AG09319 (cell line): ENCODE results near the gene GFM1.

Experiments
- DNase-seq: peaks from one replicate; pipeline ENCODE4 v3.0.0-alpha.2; 2010; ENCODE audit warnings: low read depth; ENCODE audit errors: extremely low read depth
- TF ChIP-seq, protein P1 (sequence below): IDR thresholded peaks from 2 replicates; pipeline ENCODE4 v1.5.1; 2011; ENCODE audit warnings: low read depth, mild to moderate bottlenecking, inconsistent platforms, low read length, moderate library complexity

The GFM1 gene

DNA sequence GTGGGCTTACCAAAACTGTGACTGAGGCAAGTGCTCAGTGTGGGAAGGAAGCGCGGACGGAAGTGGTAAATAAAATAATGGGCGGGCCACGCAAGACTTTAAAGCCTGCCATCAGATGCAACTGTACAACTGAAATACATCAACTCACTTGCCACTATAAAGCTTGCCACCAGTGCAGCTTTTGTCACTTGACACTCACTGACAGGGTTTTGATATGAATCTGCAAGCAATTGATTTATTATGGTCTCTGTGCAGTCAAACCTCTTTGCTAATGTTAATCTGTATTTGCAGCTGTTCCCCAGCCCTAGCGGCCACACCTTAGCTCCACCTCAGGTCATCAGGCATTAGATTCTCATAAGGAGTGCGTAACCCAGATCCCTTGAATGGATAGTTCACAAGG is 2.3 kb upstream of the GFM1 start:
- TF ChIP-seq, protein P1, sequence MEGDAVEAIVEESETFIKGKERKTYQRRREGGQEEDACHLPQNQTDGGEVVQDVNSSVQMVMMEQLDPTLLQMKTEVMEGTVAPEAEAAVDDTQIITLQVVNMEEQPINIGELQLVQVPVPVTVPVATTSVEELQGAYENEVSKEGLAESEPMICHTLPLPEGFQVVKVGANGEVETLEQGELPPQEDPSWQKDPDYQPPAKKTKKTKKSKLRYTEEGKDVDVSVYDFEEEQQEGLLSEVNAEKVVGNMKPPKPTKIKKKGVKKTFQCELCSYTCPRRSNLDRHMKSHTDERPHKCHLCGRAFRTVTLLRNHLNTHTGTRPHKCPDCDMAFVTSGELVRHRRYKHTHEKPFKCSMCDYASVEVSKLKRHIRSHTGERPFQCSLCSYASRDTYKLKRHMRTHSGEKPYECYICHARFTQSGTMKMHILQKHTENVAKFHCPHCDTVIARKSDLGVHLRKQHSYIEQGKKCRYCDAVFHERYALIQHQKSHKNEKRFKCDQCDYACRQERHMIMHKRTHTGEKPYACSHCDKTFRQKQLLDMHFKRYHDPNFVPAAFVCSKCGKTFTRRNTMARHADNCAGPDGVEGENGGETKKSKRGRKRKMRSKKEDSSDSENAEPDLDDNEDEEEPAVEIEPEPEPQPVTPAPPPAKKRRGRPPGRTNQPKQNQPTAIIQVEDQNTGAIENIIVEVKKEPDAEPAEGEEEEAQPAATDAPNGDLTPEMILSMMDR, result no peak

DNA sequence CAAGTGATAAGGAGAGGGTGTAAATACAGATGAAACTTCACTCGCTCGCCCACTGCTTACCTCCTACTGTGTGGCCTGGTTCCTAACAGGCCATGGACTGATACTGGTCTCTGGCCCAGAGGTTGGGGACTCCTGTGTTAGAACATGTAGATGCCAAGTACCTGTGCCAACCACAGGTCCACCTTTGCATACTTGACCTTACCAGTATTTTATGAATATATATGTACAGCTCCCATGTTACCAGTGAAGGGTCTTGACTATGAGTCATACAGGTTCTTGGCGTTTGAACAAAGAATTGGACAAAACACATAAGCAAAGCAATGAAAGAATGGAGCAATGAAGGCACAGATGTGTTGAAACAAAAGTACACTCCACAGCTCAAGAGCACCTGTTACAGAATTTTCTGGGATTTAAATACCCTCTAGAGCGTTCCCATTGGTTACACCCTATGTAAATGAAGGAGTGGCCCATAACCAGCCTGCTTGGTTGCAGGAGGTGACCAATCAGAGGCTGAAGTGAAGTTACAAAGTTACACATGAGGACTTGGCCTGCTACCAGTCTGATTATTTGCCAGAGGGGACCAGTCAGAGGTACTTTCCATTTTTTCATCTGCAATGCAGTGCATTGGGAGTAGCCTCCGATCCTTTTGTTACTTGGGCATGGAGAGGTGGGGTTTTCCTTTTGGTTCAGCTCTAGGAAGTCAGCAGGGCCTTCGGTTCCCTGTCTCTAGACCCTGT is 1.7 kb upstream of the GFM1 start:
- DNase-seq, result no peak
- TF ChIP-seq, protein P1, result no peak

More for the DNA sequence above, 2.3 kb upstream of the GFM1 start:
- DNase-seq, result no peak

DNA sequence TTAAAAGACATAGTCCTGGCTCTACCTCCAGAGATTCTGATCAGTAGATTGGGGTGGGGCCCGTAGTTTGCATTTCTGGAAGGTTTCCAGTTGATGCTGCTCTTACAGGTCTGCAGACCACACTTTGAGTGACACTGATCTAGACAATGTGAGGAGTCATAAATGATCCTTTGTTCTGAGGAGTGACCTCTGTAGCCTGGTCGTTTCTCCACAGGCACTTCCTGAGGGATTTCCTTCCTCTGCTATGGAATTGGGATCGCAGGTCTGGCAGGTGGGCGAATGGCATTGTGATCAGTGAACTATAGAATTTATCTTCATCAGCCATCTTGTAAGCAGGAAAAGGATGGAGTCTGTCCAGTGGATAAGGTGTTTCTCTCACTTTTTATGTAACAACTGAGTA is 5.5 kb downstream of the GFM1 start:
- no peak for DNase-seq
- TF ChIP-seq, protein P1, result no peak

DNA sequence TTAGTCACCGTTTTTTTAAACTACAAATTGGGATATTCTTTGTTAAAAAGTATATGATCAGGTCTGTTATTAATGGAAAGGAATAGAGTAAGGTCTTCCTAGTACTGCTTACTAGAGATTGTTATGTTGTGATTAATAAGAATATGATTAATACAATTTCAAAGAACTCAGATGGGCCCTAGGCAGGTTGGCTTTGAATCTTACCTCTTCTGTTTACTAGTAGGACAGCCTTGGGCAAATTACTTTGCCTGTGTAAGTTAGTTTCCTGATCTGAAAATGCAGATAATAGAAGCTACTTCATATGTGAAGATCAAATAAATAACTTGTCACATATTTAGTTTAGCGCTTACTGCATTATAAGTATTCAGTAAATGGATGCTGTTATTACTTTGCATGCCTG is 6.9 kb downstream of the GFM1 start:
- DNase-seq, result no peak
- TF ChIP-seq, protein P1, result no peak

DNA sequence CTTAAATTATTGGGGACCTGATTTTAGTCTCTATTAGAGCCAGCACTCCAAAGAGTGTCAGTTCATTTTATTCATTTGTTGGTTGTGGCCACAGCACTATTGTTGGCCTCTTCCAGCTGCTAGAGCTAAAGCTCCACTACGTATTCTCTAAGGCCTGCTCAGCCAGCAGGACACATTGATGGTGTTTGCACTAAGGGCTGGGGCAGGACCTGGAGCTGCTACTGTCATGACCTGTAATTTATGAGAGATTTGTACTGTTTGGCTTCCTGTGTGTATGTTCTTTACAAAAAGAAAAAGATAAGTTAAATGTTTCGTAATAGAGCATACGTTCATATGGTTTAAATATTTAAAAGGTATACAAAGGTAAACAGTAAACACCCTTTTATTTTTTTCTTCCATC is 8.1 kb downstream of the GFM1 start:
- no peak for DNase-seq
- TF ChIP-seq, protein P1, result no peak

DNA sequence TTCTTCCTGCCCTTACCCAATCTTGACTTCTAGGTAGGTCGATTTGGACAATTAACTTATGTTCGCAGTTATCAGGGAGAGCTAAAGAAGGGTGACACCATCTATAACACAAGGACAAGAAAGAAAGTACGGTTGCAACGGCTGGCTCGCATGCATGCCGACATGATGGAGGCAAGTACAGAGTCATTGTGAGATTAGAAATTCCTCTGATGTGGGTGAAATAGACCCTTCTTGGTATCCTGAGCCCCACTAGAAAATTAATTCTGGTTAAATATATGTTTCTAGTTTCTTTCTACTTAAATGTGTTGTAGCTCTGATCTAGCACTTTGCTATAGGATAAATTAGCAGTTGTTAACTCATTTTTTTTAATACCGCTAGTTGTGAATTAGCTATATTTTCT is 14.6 kb downstream of the GFM1 start:
- TF ChIP-seq, protein P1, result no peak
- DNase-seq, result no peak

DNA sequence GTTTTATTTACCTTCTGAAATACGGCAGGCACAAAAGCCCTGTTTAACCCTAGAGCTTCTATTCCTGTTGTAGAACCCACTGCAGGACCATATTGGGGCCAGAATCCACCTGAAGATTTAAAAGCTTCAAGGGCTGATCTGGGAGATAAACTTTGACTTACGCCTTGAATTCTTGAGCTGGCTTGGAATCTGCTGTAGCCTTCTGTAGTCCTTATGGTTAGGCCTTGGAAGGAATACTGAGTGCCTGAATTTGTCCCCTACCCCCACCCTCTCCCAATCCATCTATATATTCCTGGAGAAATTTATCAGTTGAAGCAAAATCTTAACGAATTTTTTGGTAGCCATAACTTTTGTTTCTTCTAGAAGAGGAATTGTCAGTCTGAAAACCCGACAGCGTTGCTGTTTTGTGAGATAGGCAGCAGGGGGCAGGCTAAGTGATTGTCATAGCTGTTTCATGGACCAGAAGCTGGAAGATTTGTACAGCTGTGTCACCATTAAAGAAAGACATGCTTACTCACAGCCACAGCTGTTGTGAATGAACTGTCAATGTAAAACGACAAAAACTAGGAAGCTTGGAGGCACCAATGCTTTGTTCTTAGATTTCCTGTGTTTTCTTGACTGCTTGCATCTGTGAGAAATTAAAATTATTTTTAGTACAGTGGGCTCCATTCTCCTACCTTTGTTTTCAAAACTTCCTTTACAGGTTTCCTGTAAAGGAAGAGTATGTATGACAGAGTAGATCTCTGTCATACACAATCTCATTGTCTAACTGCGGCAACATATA is 15.3 kb downstream of the GFM1 start:
- DNase-seq, result no peak
- TF ChIP-seq, protein P1, result peak; percentile 83
